ENCODE results near the gene RNF20.
"Not testable (repeated sequence)": the region's sequence is repeated elsewhere in the genome, so short reads cannot be mapped to it uniquely, and the experiment has no call there.

The RNF20 gene, protein sequence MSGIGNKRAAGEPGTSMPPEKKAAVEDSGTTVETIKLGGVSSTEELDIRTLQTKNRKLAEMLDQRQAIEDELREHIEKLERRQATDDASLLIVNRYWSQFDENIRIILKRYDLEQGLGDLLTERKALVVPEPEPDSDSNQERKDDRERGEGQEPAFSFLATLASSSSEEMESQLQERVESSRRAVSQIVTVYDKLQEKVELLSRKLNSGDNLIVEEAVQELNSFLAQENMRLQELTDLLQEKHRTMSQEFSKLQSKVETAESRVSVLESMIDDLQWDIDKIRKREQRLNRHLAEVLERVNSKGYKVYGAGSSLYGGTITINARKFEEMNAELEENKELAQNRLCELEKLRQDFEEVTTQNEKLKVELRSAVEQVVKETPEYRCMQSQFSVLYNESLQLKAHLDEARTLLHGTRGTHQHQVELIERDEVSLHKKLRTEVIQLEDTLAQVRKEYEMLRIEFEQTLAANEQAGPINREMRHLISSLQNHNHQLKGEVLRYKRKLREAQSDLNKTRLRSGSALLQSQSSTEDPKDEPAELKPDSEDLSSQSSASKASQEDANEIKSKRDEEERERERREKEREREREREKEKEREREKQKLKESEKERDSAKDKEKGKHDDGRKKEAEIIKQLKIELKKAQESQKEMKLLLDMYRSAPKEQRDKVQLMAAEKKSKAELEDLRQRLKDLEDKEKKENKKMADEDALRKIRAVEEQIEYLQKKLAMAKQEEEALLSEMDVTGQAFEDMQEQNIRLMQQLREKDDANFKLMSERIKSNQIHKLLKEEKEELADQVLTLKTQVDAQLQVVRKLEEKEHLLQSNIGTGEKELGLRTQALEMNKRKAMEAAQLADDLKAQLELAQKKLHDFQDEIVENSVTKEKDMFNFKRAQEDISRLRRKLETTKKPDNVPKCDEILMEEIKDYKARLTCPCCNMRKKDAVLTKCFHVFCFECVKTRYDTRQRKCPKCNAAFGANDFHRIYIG

DNA sequence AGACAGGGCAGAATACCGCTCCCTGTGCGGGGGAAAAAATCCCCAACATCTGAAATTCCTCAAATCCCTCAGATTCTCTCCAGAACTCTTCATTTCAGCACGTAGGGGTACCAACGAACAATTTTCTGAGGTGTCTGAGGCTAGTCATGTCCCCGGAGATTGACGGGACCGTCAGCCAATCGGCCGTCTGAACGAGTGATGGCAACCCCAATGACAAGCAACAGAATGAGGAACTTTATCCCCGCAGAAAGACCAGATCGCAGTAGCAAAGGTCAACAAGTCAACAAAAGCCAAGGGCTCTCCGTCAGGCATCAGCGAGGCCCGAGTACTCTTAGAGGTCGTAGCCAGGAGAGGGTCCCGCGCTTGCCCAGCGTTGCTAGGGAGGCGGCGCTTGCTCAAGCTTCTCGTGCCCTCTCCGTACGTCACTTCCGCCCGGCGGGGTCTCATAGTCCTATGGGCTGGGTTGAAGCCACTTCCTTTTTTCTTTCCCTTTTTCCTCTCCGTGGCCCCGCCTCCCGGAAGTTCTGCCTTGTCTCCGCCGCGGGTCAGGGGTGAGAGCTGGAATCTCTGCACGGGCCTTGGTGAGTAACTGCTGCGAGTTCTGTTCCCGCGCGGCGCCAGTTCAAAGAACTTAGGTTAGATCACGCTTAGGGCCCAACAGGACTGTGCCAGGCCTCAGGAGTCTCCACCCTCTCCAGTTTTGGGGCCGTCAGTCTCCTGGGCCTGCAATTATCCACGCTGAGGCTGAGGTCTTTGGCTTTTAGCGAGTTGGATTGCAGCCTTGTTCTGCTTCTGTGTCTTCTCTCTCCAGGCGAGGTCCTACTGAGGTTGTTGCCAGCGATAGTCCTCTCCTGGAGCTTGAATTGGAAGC, at the start of gene RNF20:
TSS of gene RNF20 (plus strand) at position 520 of the 871 bp plus-strand sequence. CDS start 1,571 bp downstream, outside the sequence.
- DNase-seq (ENCODE audit: low read depth in 2 of 3, low spot score in 2 of 3): peak; percentile 93 to 96 (median 96)

DNA sequence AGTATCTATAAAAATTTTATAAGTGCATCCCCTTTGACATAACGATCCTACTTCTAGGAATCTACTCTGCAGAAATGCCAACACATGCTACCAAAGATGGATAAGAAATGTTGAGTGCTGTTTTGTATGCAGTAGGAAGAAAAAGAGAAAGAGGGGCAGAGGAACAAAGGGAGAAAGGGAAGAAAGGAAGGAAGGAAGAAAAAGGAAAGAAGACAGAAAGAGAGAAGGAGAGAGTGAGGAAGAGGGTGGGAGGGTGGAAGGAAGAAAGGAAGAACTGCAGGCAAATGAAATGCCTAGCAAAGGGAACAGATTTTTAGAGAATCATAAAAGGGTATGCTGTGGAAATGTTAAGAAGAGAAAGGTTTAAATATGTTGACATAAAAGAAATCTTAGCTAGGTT, 49.6 kb upstream of the RNF20 start:
- no peak for DNase-seq (ENCODE audit: low read depth in 2 of 3, low spot score in 2 of 3)

DNA sequence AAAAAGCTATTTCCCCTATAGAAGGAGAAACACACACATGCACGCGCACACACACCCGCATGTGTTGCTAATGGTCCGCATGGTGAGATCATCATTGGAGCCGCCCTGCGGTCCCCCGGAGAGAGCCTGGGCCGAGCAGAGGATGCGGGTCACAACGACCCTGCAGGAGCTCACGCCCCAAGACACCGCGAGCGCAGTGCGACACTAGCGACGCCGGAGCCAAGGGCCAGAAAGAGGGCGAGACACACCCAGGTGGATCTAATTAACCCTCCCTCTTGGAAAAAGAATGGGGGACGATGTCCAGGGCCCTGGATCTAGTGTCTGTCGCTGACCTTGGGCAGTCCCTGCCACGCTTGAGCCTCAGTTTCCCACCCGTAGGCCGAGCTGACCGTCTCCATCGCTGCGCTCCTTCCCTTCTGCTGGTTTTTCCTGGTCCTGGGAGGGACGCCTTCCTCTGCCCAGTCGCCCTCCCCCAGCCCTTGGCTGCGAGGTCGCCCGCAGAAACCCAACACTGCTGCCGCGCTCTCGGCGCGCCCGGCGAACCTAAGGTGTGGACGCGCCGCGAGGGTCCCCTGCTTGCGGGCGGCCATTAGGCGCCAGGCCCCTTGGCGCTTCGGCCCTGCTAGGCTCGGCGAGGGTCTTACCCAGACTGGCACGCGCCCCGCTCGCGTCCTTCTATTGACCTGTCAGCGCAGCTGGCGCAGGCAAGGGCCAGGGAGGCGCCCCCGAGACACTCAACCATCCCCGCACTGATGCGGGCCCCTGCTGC, 47.5 kb upstream of the RNF20 start:
- DNase-seq (ENCODE audit: low read depth in 2 of 3, low spot score in 2 of 3): no peak

- DNase-seq (ENCODE audit: low read depth in 2 of 3, low spot score in 2 of 3): peak in 1 of 3 experiments; percentile 3
Observed at GRCh38 chr9:101486693-101487442, 46.8 kb upstream of the RNF20 start.

DNA sequence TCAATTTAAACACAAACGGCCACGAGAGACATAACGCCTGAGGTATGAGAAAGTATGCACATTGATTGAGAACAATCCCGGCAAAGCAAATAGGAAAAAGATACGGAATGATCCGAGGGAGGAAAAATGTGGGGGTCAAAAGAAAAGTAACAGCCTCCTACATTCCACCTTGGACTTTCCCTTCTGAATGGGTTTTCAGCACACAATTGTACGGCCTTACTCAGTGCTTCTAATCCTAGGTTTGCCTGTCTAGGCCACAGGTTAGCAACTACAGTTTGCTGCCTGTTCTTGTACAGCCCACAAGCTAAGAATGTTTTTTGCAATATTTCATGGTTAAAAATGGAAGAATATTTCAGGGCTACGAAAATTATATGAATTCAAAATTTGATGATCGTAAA, 46.2 kb upstream of the RNF20 start:
- DNase-seq (ENCODE audit: low read depth in 2 of 3, low spot score in 2 of 3): no peak

DNA sequence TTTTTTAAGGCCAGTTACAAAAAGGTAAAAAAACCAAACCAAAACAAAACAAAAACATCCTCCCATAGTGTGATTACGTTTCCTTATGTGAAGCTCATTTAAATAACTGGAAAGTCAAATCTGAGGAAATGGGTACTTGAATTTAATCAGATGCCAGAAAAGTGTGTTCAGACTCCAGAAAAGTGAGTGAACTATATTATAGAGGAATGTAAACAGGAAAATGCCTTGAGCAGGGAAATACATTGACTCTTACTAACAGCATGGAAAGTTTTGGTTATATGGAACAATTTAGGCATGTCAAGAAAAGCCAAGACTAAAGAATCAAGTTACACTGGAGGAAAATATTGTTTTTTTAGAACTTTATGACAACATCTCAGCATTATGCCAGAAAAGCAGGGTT, 37.8 kb upstream of the RNF20 start:
- DNase-seq (ENCODE audit: low read depth in 2 of 3, low spot score in 2 of 3): no peak

GRCh38 chr9:101498323-101498722, 35.3 kb upstream of the RNF20 start:
- DNase-seq (ENCODE audit: low read depth in 2 of 3, low spot score in 2 of 3): no peak

GRCh38 chr9:101504188-101504587, 29.5 kb upstream of the RNF20 start:
- DNase-seq (ENCODE audit: low read depth in 2 of 3, low spot score in 2 of 3): no peak

- no peak for DNase-seq (ENCODE audit: low read depth in 2 of 3, low spot score in 2 of 3)
Observed at GRCh38 chr9:101508211-101508610, 25.4 kb upstream of the RNF20 start.

DNA sequence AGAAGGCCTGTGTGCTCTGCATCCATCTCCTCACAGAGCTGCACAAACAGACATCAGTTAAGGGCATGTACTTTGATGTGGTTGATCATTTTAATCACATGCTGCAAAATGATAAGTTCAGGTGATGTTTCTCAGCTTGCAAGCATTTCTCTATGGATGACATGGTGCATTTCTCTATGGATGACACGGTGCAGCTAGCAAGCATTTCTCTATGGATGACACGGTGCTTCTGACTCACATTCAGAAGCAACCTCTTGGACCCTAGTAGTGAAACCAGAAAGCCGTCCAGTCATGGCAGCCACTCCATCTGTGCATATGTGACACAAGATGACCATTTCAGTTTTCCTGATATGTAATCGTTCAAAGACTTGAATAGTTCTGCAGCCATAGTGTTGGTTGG, 24.1 kb upstream of the RNF20 start:
- DNase-seq (ENCODE audit: low read depth in 2 of 3, low spot score in 2 of 3): no peak

GRCh38 chr9:101510459-101510858, 23.2 kb upstream of the RNF20 start:
- DNase-seq (ENCODE audit: low read depth in 2 of 3, low spot score in 2 of 3): no peak

DNA sequence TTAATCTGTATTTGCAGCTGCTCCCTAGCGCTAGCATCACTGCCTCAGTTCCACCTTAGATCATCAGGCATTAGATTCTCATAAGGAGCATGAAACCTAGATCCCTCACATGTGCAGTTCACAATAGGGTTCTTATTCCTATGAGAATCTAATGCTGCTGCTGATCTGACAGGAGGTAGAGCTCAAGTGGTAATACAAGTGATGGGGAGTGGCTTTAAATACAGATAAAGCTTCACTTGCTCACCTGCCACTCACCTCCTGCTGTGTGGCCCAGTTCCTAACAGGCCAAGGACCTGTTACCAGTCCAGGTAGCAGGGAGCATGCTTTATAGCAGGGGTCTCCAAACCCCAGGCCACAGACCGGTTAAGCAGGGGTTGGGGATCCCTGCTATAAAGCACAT, 22.6 kb upstream of the RNF20 start:
- no peak for DNase-seq (ENCODE audit: low read depth in 2 of 3, low spot score in 2 of 3)

DNA sequence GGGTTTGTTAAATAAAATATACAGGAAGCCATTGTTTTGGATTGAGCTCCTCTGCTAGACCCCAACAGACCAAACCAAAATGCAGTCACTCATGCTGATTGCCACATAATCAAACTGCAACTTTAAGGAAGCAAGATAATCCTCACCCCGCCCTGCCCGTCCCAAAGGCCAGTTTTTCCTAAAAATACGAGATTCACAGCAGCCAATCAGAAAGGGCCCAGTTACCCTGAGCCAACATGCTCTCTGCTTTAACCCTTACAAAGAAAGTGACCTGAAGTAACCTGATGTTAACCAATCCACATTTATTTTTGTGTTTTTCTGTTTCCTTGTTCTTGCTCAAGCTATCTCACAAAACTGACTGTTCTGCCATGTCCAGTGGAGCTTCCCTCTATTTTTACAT, 21.5 kb upstream of the RNF20 start:
- no peak for DNase-seq (ENCODE audit: low read depth in 2 of 3, low spot score in 2 of 3)

DNA sequence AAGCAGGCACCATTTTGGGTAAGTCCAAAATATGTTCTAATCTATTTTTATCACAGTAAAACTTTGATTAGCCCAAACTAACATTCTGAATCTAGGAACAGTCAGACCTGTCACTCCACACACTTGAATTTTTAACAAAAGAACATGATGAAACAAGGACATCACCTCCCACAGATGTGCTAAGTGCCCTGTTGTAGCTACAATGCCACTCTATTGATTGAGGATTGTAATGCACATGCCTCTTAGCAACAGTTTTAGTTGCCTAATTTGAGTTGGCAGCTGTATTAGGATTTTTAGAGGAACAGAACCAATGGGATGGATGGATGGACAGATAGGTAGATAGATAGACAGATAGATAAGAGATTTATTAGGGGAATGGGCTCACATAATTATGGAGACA, 20.3 kb upstream of the RNF20 start:
- DNase-seq (ENCODE audit: low read depth in 2 of 3, low spot score in 2 of 3): no peak

DNA sequence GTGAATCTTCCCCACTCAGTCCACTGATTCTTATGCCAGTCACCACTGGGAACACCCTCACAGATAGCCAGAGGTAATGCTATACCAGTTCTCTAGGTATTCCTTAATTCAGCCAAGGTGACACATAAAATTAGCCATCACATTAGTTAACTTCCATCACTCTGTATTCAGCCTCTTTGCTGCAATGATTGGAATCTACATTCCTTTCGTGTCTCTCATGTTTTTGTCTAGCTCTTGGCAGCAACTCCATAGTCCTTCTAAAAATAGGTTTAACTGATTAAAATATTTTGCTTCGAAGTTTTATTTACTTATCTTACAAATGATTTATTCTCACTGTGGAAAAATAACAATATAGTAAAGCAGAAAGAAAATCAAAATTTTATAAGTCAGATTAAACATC, 19.6 kb upstream of the RNF20 start:
- no peak for DNase-seq (ENCODE audit: low read depth in 2 of 3, low spot score in 2 of 3)

DNA sequence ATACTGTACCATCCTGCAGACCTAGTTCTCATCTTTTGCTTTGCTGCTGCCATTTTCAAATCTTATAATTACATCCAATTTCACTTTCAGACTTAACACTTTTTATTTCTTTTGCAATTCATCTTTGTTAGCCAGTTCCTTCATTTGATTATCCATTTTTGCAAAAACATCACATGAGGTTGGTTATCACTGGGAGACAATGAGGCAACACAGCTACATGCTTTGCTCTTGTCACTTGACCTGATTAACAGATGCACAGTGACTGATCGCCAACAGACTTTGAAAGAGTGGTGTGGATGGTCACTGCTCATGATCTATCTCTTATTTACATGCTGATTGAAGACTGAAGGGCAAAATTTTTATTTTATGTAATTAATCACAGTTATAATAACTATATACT, 17.0 kb upstream of the RNF20 start:
- DNase-seq (ENCODE audit: low read depth in 2 of 3, low spot score in 2 of 3): no peak

- DNase-seq (ENCODE audit: low read depth in 2 of 3, low spot score in 2 of 3): not testable (repeated sequence)
Observed at GRCh38 chr9:101518489-101518888, 15.2 kb upstream of the RNF20 start.

GRCh38 chr9:101524371-101524770, 9.3 kb upstream of the RNF20 start:
- no peak for DNase-seq (ENCODE audit: low read depth in 2 of 3, low spot score in 2 of 3)

GRCh38 chr9:101527066-101527465, 6.6 kb upstream of the RNF20 start:
- DNase-seq (ENCODE audit: low read depth in 2 of 3, low spot score in 2 of 3): no peak

GRCh38 chr9:101528015-101528414, 5.6 kb upstream of the RNF20 start:
- DNase-seq (ENCODE audit: low read depth in 2 of 3, low spot score in 2 of 3): no peak
